Right lobe of liver (tissue), 4 donors: Measurements from ENCODE around the gene SLPI.

Experiments
- CTCF ChIP-seq, 4 donors: fragments of 200-600 bp in 3 of 4; fragments of 450-650 bp in 1 of 4; IDR thresholded peaks; one replicate each; pipeline versions ENCODE4 v1.5.1 to v1.8.0; 2016 to 2022; ENCODE audit warnings: antibody characterized with exemption in 4 of 4, mild to moderate bottlenecking in 2 of 4
- POLR2A ChIP-seq: fragments of 450-650 bp; IDR thresholded peaks from one replicate; pipeline ENCODE4 v1.6.1; 2017; ENCODE audit warnings: antibody characterized with exemption, mild to moderate bottlenecking
- donor health status: DM: no; HTN: no; CAD: no.
- donor health status: DM: no; HTN: no; CAD: no.
- donor health status: DM: no; HTN: yes; CAD: no.

GRCh38 chr20:45229264-45230056 is 24.9 kb downstream of the SLPI start:
- TF ChIP-seq CTCF (IDR thresholded peaks at IDR 0.05) = peak; percentile 38 to 66 (median 48)
- no peak for TF ChIP-seq POLR2A
